GM19463 (cell line): ENCODE results near the gene ZNF470.

Source experiments
- ATAC-seq: cut with Tn5 transposase; IDR thresholded peaks from one replicate; pipeline ENCODE4 v1.9.1; 2021; ENCODE audit warnings: mild to moderate bottlenecking, moderate library complexity; ENCODE audit not compliant: unreplicated experiment

Gene ZNF470

GRCh38 chr19:56608274-56608964, 41.2 kb downstream of the ZNF470 start:
- no peak for ATAC-seq

GRCh38 chr19:56611288-56611687, 44.0 kb downstream of the ZNF470 start:
- ATAC-seq = no peak

GRCh38 chr19:56612737-56613136, 45.5 kb downstream of the ZNF470 start:
- ATAC-seq = no peak

GRCh38 chr19:56613639-56614038, 46.4 kb downstream of the ZNF470 start:
- no peak for ATAC-seq

GRCh38 chr19:56617531-56617930, 50.3 kb downstream of the ZNF470 start:
- no peak for ATAC-seq

GRCh38 chr19:56619121-56619520, 51.9 kb downstream of the ZNF470 start:
- no peak for ATAC-seq

GRCh38 chr19:56622374-56622773, 55.1 kb downstream of the ZNF470 start:
- no peak for ATAC-seq

GRCh38 chr19:56623006-56623405, 55.7 kb downstream of the ZNF470 start:
- ATAC-seq = no peak

- ATAC-seq = no peak
Measured at GRCh38 chr19:56625708-56626107, 58.4 kb downstream of the ZNF470 start.

- no peak for ATAC-seq
Measured at GRCh38 chr19:56633021-56633420, 65.8 kb downstream of the ZNF470 start.

- no peak for ATAC-seq
Measured at GRCh38 chr19:56637976-56638555, 70.8 kb downstream of the ZNF470 start.
